GM18519 (cell line): ENCODE results near the gene FAM83D.

Experiments
- ATAC-seq: cut with Tn5 transposase; IDR thresholded peaks from one replicate; pipeline ENCODE4 v1.9.1; 2021; ENCODE audit warnings: mild to moderate bottlenecking, moderate library complexity; ENCODE audit not compliant: unreplicated experiment, low FRiP score

Gene FAM83D, protein sequence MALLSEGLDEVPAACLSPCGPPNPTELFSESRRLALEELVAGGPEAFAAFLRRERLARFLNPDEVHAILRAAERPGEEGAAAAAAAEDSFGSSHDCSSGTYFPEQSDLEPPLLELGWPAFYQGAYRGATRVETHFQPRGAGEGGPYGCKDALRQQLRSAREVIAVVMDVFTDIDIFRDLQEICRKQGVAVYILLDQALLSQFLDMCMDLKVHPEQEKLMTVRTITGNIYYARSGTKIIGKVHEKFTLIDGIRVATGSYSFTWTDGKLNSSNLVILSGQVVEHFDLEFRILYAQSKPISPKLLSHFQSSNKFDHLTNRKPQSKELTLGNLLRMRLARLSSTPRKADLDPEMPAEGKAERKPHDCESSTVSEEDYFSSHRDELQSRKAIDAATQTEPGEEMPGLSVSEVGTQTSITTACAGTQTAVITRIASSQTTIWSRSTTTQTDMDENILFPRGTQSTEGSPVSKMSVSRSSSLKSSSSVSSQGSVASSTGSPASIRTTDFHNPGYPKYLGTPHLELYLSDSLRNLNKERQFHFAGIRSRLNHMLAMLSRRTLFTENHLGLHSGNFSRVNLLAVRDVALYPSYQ

DNA sequence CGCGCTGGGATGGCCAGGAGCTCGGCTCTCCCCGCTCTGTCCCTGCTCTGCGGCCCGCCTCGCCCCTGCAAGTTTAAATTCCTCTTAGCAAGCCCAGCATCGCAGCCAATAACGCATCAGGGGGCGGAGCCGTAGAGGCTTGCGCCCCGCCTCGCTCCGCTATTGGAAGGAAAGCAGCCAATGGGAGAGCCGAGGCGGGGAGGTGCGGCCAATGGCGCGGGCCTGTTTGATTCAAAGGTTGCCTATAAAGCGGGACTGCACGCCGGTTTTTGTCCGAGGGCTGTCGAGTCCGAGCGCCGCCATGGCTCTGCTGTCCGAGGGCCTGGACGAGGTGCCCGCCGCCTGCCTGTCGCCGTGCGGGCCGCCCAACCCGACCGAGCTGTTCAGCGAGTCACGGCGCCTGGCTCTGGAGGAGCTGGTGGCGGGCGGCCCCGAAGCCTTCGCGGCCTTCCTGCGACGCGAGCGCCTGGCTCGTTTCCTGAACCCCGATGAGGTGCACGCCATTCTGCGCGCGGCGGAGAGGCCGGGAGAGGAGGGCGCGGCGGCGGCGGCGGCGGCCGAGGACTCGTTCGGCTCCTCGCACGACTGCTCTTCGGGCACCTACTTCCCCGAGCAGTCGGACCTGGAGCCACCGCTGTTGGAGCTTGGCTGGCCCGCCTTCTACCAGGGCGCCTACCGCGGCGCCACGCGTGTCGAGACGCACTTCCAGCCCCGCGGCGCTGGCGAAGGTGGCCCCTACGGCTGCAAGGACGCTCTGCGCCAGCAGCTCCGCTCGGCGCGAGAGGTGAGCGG lies at the start of gene FAM83D:
Gene FAM83D (plus strand): TSS at position 276 of the 792 bp plus-strand sequence. CDS start 26 bp downstream, at position 302.
- ATAC-seq = peak; percentile 88

DNA sequence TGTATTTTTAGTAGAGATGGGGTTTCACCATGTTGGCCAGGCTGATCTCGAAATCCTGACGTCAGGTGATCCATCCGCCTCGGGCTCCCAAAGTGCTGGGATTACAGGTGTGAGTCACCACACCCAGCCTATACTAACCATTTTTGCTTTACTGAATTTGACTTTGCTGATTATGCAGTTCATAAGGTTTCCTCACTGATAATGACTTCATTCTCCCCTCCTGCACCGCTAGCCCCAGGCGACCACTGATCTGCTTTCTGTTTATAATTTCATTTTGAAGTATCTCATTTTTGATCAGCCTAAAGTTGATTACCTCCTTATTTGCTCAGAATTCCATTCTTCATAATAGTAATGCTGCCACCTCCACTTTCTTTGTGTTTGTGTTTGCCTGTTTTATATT lies 48.7 kb upstream of the FAM83D start:
- ATAC-seq = no peak

DNA sequence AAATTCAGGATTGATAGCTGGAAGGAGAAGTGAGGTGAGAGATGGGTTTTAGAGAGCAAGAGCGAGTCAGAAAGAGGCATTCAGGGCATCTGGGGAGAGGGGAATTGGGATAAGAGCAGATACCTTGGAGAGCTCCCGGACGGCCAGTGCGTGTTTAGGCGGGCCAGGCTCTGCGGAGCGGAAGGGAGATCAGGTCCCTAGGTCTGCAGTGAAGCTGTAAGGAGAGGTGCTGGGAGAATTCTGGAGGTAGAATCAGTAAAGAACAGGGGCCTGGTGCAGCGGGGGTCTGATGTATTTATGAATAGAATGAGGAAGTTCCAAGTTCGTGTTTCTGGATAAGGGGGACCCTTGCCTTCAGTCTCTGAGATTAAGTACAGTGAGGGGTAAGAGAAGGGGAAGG lies 47.4 kb upstream of the FAM83D start:
- ATAC-seq = no peak

DNA sequence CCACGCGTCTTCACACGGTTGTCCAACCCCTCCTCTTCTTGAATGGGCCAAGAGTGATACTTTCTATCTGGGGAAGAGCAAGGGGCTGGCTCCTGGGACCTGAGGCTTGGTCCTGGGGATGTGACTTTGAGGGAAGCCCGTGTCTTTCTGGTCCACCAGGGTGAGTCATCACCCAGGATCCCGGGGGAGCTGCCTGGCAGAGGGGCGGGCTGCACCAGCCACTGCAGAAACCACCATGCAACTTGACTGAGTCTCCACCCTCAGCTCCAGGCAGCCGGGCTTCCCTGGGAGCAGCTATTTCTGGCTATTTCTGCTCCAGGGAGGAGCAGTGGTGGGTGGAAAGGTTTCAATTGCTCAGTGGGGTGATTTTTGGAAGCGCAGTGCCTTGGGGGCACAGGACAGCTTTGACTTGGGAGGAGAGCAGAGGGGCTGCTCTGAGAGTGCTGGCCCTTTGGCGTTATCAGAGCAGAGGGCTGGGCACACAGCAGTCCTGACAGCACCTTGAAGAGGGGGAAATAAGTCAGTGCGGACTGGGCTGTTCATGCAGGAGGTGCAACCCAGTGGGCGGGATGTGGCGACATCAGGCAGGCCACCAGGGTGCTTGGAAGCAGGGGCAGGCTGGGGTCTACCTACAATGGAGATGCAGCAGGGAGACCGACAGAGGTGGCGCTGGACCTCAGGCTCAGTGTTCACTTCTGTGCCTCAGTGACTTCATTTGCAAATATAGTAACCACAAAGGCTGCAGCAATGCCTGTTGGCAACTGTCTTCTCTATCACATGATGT lies 45.1 kb upstream of the FAM83D start:
- no peak for ATAC-seq

DNA sequence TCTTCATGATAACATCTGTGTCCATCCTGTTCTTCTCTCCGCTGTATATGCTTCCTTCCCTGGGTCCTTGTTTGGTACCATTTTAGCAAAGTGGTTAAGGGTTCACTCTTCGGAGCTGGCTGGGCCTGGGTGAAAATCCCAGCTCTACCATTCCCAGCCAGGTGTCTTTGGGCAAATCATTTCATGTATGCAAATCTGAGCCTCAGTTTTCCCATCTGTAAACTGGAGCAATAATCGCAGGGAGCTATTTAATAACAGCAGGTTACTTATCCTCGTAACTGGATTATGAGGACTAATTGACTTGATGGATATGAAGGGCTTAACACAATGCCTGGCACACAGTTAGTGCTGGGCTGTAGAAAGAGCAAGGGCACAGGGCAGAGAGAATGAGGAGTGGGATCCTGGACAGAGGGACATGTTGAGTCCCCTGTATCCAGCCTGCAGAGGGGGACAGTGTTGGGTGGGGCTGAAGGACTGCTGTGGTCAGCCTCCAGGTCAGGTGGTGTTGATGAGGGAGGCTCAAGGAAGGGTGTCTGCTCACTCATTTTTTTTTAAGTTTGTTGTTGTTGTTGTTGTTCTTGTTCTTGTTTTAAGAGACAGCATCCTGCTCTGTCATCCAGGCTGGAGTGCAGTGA lies 44.3 kb upstream of the FAM83D start:
- ATAC-seq = no peak

DNA sequence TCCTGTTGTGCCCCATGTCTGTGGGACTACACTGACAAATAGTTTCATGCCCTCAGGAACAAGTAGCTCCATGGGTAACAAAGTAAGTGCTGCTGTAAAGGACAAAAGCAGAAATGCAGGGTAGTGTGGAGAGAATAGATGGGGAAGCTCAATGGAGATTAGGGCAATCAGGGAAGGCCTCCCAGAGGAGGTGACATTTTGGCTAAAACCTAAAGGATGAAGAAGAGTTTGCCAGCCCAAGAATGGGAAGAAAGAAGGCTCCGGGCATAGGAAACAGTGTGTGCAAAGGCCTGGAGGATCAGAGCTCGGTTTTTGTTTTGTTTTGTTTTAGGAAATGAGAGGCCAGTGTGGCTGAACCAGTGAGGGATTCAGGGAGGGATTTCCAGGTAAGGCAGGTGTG lies 43.6 kb upstream of the FAM83D start:
- ATAC-seq = no peak

DNA sequence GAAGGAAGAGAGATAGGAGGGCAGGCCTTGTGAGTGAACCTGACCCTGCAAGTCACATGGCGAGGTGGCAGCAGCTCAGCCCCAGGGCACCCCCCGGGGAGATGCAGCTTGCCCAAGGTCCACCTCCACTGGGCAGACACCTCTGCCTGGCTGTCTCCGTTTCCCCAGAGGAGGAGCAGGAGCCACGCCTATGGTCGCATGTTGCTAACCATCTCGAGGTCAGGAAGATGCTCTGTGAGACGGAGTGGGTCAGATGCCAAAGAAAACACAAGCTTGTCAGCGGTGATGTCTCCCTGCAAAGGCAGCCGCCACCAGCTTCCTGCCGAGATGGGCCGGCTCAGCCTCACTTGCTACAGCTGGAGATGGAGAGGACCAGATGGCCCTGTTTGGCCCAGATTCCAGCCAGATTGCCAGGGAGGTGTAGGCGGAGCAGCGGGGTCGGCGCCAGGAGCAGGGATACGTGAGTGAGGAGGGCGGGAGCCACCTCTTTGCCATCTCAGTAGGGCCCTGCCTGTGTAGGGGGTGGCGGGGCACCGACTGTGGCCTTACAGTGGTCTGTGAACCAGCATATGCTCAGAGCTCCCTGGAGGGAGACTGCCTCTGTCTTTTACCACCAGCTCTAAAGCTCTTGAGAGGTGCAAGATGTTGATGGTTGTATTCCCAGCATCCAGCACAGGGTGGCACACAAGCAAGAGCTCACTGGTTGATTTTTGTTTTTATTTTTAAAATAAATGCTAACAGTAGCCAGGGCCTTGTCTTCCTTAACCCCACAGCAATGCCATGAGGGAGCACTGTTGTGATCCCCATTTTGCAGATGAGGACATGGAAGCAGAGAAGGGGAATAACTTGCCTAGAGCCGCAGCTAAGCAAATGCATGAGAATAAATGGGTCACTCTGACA lies 42.9 kb upstream of the FAM83D start:
- ATAC-seq = no peak

DNA sequence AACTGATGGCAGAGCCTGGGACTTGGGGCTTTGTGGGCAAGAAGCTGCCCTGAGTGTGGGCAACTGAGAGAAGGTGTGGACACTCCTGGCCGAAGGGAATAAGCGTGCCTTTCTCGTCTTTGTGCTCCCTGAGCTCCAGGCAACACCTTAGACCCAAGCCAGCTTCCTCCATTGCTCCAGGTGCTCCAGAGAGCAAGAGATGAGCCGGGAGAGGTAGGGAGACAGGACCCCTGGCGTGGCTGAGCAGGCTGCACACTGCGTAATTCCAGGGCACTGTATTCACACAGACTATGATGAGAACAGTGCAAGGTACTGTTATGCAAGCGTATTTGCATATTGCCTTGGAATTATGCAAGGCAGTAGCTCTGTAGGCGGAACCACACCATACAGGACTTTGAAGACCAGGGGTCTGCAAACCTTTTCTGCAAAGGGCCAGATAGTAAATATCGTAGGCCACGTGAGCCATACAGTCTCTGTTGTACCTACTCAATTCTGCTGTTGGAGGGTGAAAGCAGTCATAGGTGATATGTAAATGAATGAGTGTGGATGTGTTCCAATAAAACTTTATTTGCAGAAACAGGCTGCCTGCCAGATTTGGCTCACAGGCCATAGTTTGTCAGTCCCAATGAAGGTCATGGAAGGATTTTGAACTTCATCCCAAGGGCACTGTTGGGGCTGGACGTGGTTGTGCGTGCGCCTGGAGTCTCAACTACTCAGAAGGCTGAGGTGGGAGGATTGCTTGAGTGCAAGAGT lies 42.1 kb upstream of the FAM83D start:
- no peak for ATAC-seq

DNA sequence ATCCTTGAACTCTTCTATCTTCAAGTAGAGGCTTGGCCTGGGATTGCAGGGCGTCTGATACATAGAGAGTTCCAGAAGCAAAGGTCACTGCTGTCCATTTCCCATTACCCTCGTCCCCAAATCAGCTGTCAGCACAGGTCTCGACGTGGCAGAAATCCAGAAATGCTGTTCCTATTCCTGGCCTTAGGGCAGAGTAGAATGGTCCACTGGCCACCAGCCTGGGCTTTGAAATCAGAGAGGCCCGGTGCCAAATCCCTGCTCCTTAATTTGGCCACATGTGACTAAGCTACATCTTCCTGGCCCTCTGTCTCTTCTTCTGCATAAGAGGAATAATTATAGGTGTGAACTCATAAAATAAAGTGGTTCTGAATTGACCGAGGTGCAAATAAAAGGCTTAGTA lies 40.9 kb upstream of the FAM83D start:
- no peak for ATAC-seq

DNA sequence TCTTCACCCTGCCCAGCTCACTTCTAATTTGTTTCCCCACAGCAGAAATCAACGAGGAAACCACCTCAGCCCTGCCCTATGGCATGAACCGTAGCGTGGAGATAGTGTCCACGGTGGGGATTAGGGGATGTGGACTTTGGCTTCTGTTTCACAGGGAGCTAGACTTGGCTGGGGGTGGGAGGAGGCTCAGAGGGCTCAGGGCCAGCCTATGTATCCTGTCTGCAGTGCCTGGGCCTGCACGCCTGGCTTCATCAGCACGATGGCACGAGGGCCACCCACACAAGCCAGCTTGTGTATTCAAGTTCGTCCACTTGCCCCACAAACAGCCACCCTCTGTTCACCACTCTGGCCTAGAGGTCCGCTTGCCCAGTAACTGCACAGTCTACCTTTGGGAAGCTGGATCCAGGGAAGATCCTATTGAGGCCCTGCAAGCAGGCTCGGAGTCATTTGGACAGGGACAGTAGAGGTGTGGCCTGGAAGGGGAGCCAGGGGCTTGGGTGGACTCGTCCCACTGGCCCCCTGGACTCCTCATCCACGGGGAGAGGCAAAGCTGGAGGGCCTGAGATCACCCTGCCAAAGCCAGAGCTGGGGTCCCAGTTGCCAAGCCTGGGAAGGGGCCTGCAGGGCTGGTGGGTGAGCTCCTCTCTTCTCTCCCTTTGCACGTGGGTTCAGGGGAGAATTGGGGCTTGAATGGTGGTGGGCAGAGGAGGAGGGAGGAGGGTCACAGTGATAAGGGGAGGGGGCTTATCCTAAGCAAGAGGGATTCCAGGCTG lies 38.0 kb upstream of the FAM83D start:
- no peak for ATAC-seq

DNA sequence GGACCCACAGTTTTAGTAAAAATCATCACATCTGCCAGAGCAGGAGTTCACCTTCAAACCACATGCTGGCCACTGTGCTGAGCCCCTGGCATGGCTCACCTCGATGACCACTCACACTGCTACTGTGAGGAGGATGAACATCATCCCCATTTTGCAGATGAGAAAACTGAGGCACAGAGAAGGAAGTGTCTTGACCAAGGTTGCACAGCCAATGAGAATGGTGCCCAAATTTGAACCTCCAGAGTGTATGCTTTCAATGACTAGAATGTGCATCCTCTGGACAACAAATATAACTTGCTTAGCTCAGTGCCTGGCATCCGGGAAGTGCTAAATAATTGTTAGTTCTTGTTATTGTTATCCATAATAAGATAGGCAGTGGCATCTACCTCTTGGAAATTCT lies 37.2 kb upstream of the FAM83D start:
- ATAC-seq = no peak

DNA sequence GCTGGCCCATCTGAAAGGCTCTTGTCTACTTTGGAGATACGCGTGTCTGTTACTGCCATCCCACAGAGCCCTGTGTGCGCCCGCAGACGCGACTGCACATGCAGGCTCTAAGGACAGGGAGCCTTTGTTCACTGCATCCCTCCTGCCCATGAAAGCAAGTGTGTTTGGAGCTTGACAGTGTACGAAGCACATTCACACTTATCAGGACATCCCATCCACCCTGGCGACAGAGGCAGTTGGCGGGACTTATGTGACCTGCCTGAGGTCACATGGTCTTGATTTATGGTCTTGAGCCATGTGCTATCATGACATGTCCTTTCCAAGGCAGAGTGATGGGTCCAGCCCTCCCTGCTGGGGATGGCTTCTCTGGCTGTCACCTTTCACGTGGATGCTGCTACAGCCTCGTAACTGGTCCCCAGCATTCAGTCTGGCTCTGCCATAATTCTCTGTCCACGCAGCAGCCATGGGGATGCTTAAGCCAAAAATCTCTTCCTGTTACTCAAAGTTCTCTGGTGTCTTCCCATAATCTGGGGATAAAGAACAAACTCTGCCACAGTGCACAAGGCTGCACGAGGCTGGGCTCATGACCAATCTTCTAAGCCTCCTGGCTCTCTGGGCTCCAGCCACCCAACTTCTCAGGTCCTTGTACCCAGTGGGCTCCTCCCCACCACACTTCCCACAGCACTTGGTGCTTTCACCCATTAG lies 36.3 kb upstream of the FAM83D start:
- no peak for ATAC-seq

DNA sequence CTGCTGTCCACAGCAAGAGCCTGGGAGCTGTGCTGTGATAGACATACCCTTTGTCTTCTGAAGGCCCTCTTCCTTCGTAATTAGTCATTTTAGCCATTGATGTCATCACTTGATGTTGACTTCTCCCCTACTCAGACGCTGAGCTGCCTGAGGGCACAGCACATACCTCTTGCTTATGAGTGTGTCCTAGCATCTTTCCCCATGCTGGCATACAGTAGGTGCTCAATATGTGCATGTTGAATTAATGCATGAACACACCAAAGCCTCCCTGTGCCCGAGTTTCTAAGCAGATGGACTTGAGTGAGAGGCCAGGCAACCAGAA lies 35.8 kb upstream of the FAM83D start:
- no peak for ATAC-seq

DNA sequence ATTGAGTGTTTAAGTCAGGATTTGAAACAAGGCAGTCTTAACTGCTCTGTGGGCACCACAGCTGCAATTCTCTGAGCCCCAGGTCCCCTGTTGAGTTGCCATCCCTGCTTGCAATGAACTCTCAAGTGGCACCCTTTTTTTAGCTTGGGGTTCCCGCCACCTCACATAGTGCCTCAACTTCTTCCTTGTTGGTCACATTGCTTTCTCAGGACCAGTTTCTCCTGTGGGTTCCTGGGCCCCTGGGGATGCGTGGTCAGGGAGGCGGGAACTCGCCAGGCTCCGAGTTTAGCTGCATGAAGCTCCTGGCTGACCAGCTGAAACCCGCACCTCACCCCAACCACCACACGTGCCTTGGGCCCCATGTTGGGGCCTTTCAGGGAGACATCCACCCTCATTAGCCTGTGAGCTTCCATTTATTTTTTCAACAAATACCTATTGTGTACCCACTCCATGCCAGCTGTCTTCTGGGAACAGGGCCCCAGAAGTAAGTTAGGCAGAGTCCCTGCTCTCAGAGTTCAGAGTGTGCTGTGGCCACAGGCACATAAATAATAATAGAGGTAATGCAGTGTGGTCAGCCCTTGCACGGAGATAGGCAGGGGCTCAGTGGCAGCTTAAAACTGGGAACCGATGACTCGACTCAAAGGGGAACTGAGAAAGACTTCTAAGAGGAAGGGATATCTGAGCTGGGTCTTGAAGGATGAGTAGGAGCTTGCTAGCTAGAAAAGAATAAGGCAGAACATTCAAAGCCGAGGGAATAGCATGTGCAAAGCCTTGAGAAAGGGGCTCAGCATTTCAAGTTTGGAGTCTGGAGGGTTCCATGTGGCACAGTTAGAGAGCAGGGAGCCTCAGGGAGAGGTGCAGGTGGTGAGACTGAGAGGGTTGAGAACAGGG lies 33.9 kb upstream of the FAM83D start:
- ATAC-seq = peak; percentile 44

DNA sequence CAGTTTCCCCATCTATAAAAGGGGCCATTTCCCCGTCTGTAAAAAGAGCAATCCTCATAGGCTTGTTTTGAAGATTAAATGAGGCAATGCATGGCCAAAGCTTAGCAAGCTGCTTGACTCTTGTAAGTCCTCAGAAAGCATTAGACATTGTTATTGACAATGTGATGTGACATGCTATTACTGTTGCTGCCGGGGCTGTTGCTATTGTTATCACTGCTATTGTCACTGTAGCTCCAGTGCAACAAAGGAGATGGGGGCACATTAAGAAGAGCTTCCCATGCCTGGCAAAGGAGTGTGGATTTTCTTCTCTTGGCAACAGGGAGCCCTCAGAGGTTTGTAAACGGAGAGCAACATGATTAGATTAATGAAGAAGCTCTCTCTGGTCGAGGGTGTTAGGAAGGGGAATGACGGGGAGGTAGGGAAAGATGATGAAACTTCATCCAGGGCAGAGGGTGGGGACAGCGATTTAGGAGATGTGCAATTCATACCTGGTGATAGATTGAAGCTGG lies 33.1 kb upstream of the FAM83D start:
- no peak for ATAC-seq

DNA sequence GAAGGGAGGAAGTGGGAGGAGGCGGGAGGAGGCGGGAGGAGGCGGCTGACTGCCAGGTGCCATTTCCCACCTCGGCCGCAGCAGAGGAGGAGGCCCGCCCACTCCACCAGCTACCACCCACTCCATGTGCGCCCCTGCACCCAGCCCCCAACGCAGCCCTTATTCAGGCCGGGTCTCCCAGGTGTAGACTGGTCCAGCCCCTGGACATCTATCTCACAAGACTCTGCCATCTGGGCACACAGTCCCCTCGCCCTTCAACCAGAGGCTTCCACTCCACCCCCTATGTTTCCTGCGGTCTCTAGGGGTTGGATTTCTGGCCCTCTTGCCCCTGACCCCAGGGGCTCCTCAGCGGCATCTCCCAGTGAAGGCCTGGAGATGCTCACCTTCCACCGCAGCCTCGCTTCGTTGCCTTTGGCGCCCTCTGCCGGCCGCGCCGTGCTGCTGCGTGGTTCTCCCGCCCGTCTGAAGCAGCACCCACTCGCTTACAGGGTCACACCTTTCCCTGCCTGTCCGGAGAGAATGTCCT lies 32.6 kb upstream of the FAM83D start:
- ATAC-seq = no peak
